ENCODE data around the gene SEC14L1.

Gene SEC14L1

DNA sequence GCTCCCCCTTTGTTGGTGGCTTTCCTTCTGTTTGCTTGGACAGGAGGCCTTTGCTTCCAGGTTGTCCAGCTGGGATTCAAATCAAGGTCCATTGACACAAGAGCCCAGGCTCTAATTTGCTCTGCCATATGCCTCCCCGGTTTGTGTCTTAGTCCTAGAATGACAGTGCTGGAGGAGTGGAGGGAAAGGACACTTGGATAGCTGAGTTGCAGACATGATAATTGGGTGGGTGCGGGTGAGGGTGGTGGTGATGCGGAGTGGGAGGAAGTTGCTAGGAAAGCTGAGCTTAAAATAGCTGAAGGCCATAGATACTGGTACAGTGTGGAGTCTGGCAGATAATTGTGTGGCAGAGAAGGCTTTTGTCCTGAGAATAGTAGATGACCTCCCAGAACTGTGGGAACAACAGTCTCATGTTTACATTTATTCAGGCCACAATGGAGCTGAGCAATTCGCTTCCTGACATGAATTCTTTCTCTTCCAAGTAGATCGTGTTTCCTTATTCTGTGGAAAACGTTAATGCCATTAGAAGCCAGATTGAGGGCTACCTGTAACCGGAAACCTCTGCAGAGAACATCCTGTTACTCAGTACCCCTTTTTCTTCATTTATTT, 23.8 kb downstream of the SEC14L1 start:
- DNase-seq: no peak

- no peak for DNase-seq
Observed at GRCh38 chr17:77165577-77165976, 24.8 kb downstream of the SEC14L1 start.

DNA sequence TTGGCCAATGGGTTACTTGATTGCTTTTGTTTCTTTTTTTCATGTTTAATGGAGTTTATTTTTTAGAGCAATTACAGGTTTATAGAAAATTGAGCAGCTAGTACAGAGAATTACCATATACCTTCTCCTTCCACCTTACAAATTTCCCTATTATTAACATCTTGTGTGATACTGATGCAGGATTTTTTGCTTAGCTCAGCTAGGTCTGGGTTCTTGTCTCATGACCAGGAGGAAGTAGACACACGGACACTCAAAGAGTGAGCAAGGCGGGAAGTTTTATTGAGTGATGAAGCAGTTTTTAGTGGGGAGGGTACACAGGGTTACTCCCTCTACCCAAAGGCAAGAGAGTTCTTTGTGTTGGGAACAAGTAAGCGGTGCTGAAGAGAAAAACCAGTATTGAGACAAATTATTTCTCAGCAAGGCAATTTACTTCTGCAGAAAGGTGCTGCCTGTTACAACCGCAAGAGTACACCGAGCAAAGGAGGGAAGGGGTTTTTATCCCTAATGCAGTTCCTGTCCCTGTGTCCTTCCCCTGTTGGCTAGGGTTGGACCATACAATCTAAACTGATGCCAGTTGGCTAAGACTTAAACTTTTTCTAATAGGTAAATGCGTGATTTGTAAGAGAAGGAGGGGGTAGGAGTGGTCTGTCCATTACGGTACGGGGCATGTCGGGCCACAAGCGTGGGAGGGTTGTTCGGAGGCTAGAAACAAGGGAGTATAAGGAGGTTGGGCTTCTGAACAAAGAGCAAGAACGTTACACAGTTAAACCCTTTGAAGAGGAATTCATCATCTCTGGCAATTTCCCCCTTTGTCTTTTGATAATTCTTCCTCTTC, 26.9 kb downstream of the SEC14L1 start:
- no peak for DNase-seq

- DNase-seq: no peak
Observed at GRCh38 chr17:77173104-77173503, 32.3 kb downstream of the SEC14L1 start.

- no peak for DNase-seq
Observed at GRCh38 chr17:77174928-77175661, 34.3 kb downstream of the SEC14L1 start.

DNA sequence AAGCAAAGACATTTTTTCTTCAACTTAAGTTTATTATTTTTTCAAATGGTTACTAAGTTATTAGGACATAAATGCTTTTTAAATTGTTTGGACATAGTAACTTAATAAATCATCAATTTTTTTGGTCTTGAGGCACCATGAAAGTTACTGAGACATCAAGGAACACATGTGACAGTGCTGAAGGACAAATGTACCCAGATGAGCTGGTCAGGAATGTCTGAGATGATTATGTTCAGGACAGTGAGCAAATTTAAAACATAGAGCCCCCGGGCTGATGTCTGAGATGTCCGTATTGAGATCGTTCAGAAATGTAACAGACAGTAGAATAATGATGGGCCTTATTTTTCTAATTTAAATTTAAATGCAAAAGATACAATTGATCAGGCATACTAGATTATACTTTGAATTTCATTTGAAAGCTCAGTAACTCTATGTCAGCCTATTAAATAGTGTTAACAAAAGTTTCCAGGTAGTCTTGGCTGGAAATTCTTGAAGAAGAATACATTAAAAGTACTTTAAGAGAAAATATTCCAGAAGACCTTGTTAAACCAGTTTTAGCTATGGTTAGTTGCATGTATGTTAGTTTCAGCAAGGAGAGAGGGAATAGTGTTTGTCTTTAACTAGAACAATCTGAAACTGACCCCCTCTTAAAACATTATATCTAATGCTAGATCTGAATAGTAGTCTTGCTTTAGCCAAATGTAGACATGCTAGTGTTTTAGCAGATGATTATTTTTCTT, 36.4 kb downstream of the SEC14L1 start:
- DNase-seq: no peak

DNA sequence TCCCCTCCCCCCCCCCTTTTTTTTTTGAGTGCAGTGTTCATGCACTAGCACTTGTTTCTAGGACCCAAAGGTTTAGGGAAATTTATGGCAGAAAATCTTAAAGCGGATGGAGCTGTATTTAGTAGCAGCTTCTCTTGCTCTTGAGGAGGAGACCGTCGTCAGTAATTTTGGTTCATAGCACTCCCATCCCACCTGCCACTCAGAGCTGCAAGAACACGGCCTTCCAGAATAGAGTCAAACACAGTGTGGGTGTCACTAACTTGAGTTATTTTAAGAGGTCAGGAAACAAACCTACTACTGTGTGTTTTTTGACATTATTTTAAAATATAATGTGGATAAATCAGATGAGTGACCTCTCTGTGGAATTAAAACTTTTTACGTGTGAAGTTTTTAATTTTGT, 37.3 kb downstream of the SEC14L1 start:
- DNase-seq: no peak

DNA sequence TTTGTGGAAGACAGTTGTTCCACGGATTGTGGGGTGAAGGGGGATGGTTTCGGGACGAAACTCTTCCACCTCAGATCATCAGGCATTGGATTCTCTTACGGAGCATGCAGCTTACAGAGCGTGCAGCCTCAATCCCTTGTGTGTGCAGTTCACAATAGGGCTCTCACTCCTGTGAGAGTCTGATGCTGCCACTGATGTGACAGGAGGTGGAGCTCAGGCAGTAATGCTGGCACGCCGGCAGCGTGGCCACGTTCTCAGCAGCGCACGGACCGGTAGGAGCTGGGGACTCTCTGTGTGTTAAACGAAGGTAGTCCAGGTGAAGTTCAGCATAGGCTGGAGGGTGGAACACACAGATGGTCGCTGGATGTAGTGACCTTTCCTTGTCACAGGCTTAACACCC, 37.8 kb downstream of the SEC14L1 start:
- no peak for DNase-seq

DNA sequence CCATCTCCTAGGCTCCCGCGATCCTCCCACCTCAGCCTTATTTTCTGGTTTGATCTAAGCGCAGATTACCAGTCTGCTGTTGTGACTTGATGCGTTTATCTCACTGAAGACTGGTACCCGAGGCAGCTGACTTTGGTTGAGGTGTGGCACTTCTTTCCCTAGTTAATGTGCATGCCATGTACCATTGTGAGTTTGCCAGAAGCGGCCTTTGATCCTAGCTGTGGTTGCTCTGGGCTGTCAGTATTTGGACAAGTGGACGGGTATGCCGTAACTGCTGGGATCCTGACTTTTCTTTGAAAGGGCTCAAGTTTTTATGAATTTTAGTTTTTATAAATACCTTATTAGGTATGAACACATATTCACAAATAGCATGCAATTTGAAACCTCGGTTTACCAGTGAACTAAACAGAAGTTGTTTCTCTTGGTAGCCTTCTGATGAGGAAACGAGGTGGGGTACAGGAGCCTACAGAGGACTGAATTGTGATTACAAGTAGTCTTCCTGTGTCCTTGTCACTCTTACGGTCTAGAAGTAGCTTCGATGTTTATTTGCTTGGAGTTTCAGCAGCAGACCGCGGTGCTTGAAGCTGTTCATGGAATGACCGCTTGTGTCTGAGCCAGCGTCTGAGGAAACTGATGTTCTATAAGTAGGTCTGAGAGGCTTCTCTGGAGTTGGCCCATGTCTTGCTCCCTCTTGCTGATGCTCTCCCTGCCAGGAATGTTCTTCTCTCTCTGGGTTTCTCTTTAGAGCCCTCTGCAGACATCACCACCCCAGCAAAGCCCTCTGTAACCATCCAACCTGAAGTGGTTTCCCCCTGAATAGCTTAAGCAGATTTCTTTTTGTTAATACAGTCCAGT, 40.0 kb downstream of the SEC14L1 start:
- no peak for DNase-seq

DNA sequence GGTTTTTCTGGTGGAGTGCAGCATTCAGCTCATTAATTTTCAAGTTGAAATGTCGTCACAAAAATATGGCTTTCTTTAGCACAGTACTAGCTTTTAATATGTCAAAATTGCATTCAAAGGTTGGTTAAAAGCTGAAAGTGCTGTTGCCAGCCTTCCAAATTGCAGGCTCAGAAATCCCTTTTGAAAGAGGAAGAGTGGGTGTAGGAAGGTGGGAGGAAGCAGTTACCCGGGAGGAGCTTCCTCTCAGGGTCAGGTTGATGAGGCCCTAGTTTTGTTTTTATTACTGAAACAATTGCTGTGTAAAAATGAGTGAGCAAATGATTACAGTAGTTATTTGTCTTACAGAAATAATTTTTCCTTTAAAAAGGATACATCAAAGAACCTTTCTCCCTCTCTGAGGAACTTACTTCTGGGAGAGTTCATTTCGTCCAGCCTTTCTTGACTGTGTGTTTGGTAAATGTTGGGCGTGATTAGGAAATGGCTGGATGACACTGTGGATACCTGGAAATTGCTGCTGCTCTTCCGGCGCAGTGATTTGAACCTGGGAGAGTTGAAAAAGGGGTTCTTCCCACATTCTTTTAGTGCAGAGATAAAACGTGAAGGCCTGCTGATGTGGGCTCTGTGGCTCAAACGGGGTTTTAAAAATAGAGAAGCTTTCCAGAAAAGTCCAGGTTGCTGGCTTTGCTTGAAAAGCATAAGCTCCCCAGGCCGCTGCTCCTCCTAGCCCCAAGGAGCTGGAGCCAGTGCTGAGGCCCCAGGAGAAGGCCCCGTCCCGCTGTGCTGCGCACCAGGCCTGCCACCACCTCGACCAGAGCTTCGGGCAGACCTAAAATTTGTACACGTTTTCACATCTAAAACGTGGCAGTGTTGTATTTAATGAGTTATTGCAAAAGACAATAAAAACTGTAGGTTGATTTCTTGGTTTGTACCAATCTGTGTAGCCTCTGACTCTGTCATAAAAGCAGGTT, 41.7 kb downstream of the SEC14L1 start:
- no peak for DNase-seq

DNA sequence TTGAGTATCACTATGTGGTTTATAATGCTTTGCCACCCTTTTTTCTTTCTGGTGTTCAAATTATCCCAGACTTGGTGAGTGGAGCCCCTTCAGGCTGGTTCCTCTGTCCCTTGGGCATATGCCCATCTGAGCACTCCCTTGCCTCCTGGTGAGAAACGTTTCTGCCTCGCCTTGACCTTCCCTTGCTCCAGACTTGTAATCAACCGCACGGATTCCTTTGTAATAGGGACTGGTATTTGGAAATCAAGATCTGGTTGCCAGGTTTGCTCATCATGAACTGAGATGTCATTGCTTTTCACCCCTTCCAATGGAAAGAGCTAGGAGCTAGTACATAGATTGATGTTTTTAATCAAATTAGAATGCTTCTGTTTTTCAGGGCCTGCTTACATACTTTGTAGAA, 43.7 kb downstream of the SEC14L1 start:
- no peak for DNase-seq

- DNase-seq: no peak
Observed at GRCh38 chr17:77185137-77185536, 44.4 kb downstream of the SEC14L1 start.

GRCh38 chr17:77186141-77186604, 45.4 kb downstream of the SEC14L1 start:
- DNase-seq: no peak

DNA sequence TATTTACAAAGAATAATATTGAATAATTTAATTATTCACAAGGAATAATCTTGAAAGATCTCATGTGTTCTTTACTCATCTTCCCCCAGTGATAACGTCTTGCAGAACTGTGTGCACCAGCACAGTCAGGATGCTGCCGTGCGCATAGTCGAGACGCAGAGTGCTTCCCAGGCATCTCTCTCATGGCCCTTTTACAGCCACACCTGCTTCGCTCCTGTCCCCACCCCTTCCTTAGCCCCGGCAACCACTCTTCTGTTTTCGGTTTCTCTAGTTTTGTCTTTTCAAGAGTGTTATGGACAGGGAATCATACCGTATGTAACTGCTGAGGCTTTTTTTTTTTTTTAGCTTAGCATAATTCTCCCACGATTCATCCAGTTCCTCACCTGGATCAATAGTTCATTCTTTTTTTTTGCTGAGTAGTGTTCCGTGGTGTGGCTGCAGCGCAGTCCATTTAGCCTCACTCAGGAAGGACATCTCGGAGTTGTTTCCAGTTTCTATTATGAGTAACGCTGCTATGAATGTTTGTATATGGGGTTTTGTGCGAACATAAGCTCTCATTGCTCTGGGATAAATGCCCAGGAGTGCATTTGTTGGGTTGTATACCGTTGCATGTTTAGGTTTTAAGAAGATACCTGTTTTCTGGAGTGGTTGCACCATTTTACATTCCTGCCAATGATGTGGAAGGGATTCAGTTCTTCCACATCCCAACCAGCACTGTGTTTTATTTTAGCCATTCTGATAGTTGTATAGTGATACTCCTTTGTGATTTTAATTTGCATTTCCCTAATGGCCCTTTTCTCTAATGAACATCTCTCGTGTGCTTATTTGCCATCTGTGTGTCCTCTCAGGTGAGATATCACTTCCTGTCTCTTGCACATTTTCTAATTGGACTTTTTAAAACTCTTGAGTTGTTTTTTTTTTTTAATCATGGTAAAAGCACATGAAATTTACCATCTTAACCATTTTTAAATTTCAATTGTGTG, 47.6 kb downstream of the SEC14L1 start:
- no peak for DNase-seq

- no peak for DNase-seq
Observed at GRCh38 chr17:77189148-77189547, 48.4 kb downstream of the SEC14L1 start.

- no peak for DNase-seq
Observed at GRCh38 chr17:77190576-77190975, 49.8 kb downstream of the SEC14L1 start.

DNA sequence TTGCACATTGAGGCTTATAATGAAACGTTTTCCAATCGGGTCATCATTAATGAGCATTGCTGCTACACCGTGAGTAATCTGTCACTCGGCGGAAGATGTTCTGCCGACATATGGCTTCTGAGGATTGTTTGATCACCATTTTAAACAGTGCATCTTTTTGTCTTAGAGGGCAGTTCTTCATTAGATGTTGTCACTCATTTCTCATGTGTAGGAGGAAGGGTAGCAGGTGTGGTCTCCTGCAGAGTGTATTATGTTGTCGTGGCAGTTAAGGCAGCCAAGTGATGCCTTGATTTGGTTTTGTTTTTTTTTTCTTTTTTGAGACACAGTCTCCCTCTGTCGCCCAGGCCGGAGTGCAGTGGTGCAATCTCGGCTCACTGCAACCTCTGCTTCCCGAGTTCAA, 50.5 kb downstream of the SEC14L1 start:
- DNase-seq: no peak

- DNase-seq: no peak
Observed at GRCh38 chr17:77193653-77194052, 52.9 kb downstream of the SEC14L1 start.

GRCh38 chr17:77194179-77194578, 53.4 kb downstream of the SEC14L1 start:
- no peak for DNase-seq

GRCh38 chr17:77196251-77196650, 55.5 kb downstream of the SEC14L1 start:
- no peak for DNase-seq

All from NCI-H446 treated with DMSO at 0.1 percent for 48 hours (cell line).